Naive thymus-derived CD8-positive, alpha-beta T cell (primary cell): ENCODE results near the gene MBIP. TPM values are rescaled to one million over a fixed set of nuclear protein-coding genes. Genes with fewer than 3 reads are reported as not detected.

Experiments used
- ATAC-seq, 2 donors: fragments of 150-1000 bp; cut with Tn5 transposase in 1 of 2; sonication (Bioruptor Pico), chemical (Tn5 transposase) in 1 of 2; 1 replicate in 1 of 2; 2 replicates in 1 of 2; pipeline ENCODE4 v1.10.0; 2021; ENCODE audit warnings: mild to moderate bottlenecking in 2 of 2, moderate library complexity in 2 of 2
- POLR2A ChIA-PET: fragments of 350-600 bp; sonication (Branson Sonifier 250); formaldehyde crosslinking; loops from one replicate; lab custom pipeline; 2021; ENCODE audit warnings: antibody characterized with exemption; lab: Charles Lee
- DNase-seq, 10 donors: peaks; one replicate each; pipeline versions ENCODE4 v3.0.0 to v3.0.0-alpha.2; 2020 to 2022
- H3K27ac Mint-ChIP-seq, 10 donors: one replicate each; pipeline ENCODE4 v1.8.0; 2020 to 2022; ENCODE audit warnings: mild to moderate bottlenecking in 10 of 10, mixed read lengths in 10 of 10, moderate library complexity in 4 of 10, inconsistent platforms in 1 of 10
- H3K27me3 Mint-ChIP-seq, 5 donors: one replicate each; pipeline ENCODE4 v1.8.0; 2021 to 2022; ENCODE audit warnings: mixed read lengths in 5 of 5
- H3K36me3 Mint-ChIP-seq, 3 donors: one replicate each; pipeline ENCODE4 v1.8.0; 2020 to 2022; ENCODE audit warnings: mixed read lengths in 3 of 3, mild to moderate bottlenecking in 2 of 3, inconsistent platforms in 1 of 3
- H3K4me1 Mint-ChIP-seq, 4 donors: one replicate each; pipeline ENCODE4 v1.8.0; 2021 to 2022; ENCODE audit warnings: mixed read lengths in 4 of 4
- H3K4me3 Mint-ChIP-seq, 10 donors: one replicate each; pipeline ENCODE4 v1.8.0; 2020 to 2022; ENCODE audit warnings: mild to moderate bottlenecking in 10 of 10, mixed read lengths in 10 of 10, moderate library complexity in 6 of 10, inconsistent platforms in 1 of 10
- H3K9me3 Mint-ChIP-seq, 9 donors: one replicate each; pipeline ENCODE4 v1.8.0; 2020 to 2022; ENCODE audit warnings: mixed read lengths in 9 of 9, mild to moderate bottlenecking in 3 of 9, inconsistent platforms in 1 of 9, moderate library complexity in 1 of 9
- polyA plus RNA-seq, 3 donors: library from polyadenylated mRNA; unstranded; fragments of 300-500 nt; fragmentation: Illumina TruSeq; gene quantifications; one replicate each; pipeline ENCODE4 v1.2.3, GENCODE V29; 2021
- total RNA-seq, 8 experiments: library from RNA in 2 of 8; stranded (reverse) in 2 of 8; gene quantifications; one replicate each; pipeline ENCODE4 v1.2.3 and lab custom pipeline; 2021 to 2026

The MBIP gene
- total and polyA plus RNA-seq, 5 experiments from 2014 or later: 11.3 to 24.9 (median 19.5) TPM

GRCh38 chr14:36303960-36304359 is 16.5 kb downstream of the MBIP start:
- DNase-seq (no peak), ATAC-seq (no peak)
- no peaks in the 10 kb centered on the region for H3K4me1 Mint-ChIP-seq
- no peak overlapping the region for H3K4me3 Mint-ChIP-seq
- POLR2A ChIA-PET: no interaction called here
- no peaks in the 10 kb centered on the region for H3K27me3 Mint-ChIP-seq
- peak overlapping the region in 1 of 10 donors; percentile 53 for H3K27ac Mint-ChIP-seq
- peaks cover 19 to 71% (median 33%) of the 10 kb centered on the region in 3 donors for H3K36me3 Mint-ChIP-seq
- no peaks in the 10 kb centered on the region for H3K9me3 Mint-ChIP-seq

- POLR2A ChIA-PET: no interaction called here
- no peak for DNase-seq
- ATAC-seq: no peak
- no peaks in the 10 kb centered on the region for H3K27me3 Mint-ChIP-seq
- peaks cover 19 to 73% (median 35%) of the 10 kb centered on the region in 3 donors for H3K36me3 Mint-ChIP-seq
- H3K4me3 Mint-ChIP-seq: no peak overlapping the region
- no peaks in the 10 kb centered on the region for H3K4me1 Mint-ChIP-seq
- H3K27ac Mint-ChIP-seq: peak overlapping the region in 1 of 10 donors; percentile 13
- no peaks in the 10 kb centered on the region for H3K9me3 Mint-ChIP-seq
These were observed 17.6 kb downstream of the MBIP start for GRCh38 chr14:36302823-36303222.

- POLR2A ChIA-PET: no interaction called here
- no peak for DNase-seq
- no peaks in the 10 kb centered on the region for H3K4me1 Mint-ChIP-seq
- peak overlapping the region in 3 of 10 donors; percentile 2 to 7 (median 6) for H3K27ac Mint-ChIP-seq
- H3K9me3 Mint-ChIP-seq: no peaks in the 10 kb centered on the region
- no peaks in the 10 kb centered on the region for H3K27me3 Mint-ChIP-seq
- peaks cover 14 to 72% (median 32%) of the 10 kb centered on the region in 3 donors for H3K36me3 Mint-ChIP-seq
- no peak for ATAC-seq
- no peak overlapping the region for H3K4me3 Mint-ChIP-seq
These were observed 19.3 kb downstream of the MBIP start for GRCh38 chr14:36301159-36301558.

GRCh38 chr14:36300337-36300736 is 20.1 kb downstream of the MBIP start:
- DNase-seq (no peak), ATAC-seq (no peak)
- Mint-ChIP-seq H3K4me1 (no peaks in the 10 kb centered on the region), H3K27me3 (no peaks in the 10 kb centered on the region), H3K4me3 (no peak overlapping the region), H3K36me3 (peaks cover 8 to 66% (median 26%) of the 10 kb centered on the region in 3 donors), H3K27ac (no peak overlapping the region), H3K9me3 (no peaks in the 10 kb centered on the region)
- POLR2A ChIA-PET: no interaction called here

GRCh38 chr14:36295642-36296627 is 24.5 kb downstream of the MBIP start:
- H3K27me3 Mint-ChIP-seq: no peaks in the 10 kb centered on the region
- H3K27ac Mint-ChIP-seq: peak overlapping the region in 3 of 10 donors; percentile 14 to 77 (median 42)
- POLR2A ChIA-PET: no interaction called here
- H3K4me1 Mint-ChIP-seq: no peaks in the 10 kb centered on the region
- H3K9me3 Mint-ChIP-seq: no peaks in the 10 kb centered on the region
- H3K4me3 Mint-ChIP-seq: no peak overlapping the region
- ATAC-seq (no peak), DNase-seq (no peak)
- peaks cover 0 to 40% (median 17%) of the 10 kb centered on the region in 3 donors for H3K36me3 Mint-ChIP-seq

GRCh38 chr14:36294543-36294942 is 25.9 kb downstream of the MBIP start:
- H3K27ac Mint-ChIP-seq: no peak overlapping the region
- H3K4me1 Mint-ChIP-seq: no peaks in the 10 kb centered on the region
- no peaks in the 10 kb centered on the region for H3K9me3 Mint-ChIP-seq
- no peak overlapping the region for H3K4me3 Mint-ChIP-seq
- DNase-seq: no peak
- ATAC-seq: no peak
- H3K27me3 Mint-ChIP-seq: no peaks in the 10 kb centered on the region
- H3K36me3 Mint-ChIP-seq: peaks cover 0 to 30% (median 15%) of the 10 kb centered on the region in 3 donors
- POLR2A ChIA-PET: no interaction called here

GRCh38 chr14:36293824-36294223 is 26.6 kb downstream of the MBIP start:
- H3K9me3 Mint-ChIP-seq: no peaks in the 10 kb centered on the region
- no peak overlapping the region for H3K4me3 Mint-ChIP-seq
- POLR2A ChIA-PET: no interaction called here
- H3K27ac Mint-ChIP-seq: no peak overlapping the region
- no peaks in the 10 kb centered on the region for H3K27me3 Mint-ChIP-seq
- DNase-seq (no peak), ATAC-seq (no peak)
- no peaks in the 10 kb centered on the region for H3K4me1 Mint-ChIP-seq
- peaks cover 0 to 23% (median 10%) of the 10 kb centered on the region in 3 donors for H3K36me3 Mint-ChIP-seq

- Mint-ChIP-seq H3K36me3 (no peaks in the 10 kb centered on the region), H3K27me3 (peaks cover 2 to 14% (median 8%) of the 10 kb centered on the region in 5 donors), H3K27ac (no peak overlapping the region), H3K4me3 (no peak overlapping the region), H3K4me1 (no peaks in the 10 kb centered on the region), H3K9me3 (no peaks in the 10 kb centered on the region)
- POLR2A ChIA-PET: no interaction called here
- ATAC-seq (no peak), DNase-seq (no peak)
These were observed 30.5 kb downstream of the MBIP start for GRCh38 chr14:36289954-36290353.

- Mint-ChIP-seq H3K4me1 (no peaks in the 10 kb centered on the region), H3K4me3 (no peak overlapping the region), H3K27me3 (peaks cover 4 to 21% (median 9%) of the 10 kb centered on the region in 5 donors), H3K36me3 (no peaks in the 10 kb centered on the region), H3K9me3 (no peaks in the 10 kb centered on the region), H3K27ac (no peak overlapping the region)
- DNase-seq (no peak), ATAC-seq (no peak)
- POLR2A ChIA-PET: no interaction called here
These were observed 31.9 kb downstream of the MBIP start for GRCh38 chr14:36288496-36288895.

GRCh38 chr14:36284971-36285595 is 35.4 kb downstream of the MBIP start:
- Mint-ChIP-seq H3K27me3 (peaks cover 13 to 31% (median 17%) of the 10 kb centered on the region in 5 donors), H3K9me3 (no peaks in the 10 kb centered on the region), H3K4me3 (no peak overlapping the region), H3K36me3 (no peaks in the 10 kb centered on the region), H3K27ac (no peak overlapping the region), H3K4me1 (no peaks in the 10 kb centered on the region)
- ATAC-seq (no peak), DNase-seq (no peak)
- POLR2A ChIA-PET: no interaction called here

- H3K4me1 Mint-ChIP-seq: no peaks in the 10 kb centered on the region
- peaks cover 20 to 36% (median 28%) of the 10 kb centered on the region in 5 donors for H3K27me3 Mint-ChIP-seq
These were observed 39.1 kb downstream of the MBIP start for GRCh38 chr14:36281309-36281708.

GRCh38 chr14:36279306-36280190 is 40.9 kb downstream of the MBIP start:
- DNase-seq: no peak
- no peaks in the 10 kb centered on the region for H3K4me1 Mint-ChIP-seq
- POLR2A ChIA-PET: interaction anchor here (0.5 kb wide), 1 partner anchor 487 kb away, joined by 3 read pairs; no protein-coding TSS in a partner anchor
- no peak for ATAC-seq
- no peaks in the 10 kb centered on the region for H3K36me3 Mint-ChIP-seq
- no peak overlapping the region for H3K4me3 Mint-ChIP-seq
- peaks cover 16 to 35% (median 25%) of the 10 kb centered on the region in 5 donors for H3K27me3 Mint-ChIP-seq
- H3K27ac Mint-ChIP-seq: no peak overlapping the region
- no peaks in the 10 kb centered on the region for H3K9me3 Mint-ChIP-seq

More at GRCh38 chr14:36281309-36281708, 39.1 kb downstream of the MBIP start:
- no peak overlapping the region for H3K4me3 Mint-ChIP-seq
- no peak for DNase-seq
- H3K27ac Mint-ChIP-seq: no peak overlapping the region
- no peak for ATAC-seq
- no peaks in the 10 kb centered on the region for H3K9me3 Mint-ChIP-seq
- no peaks in the 10 kb centered on the region for H3K36me3 Mint-ChIP-seq
- POLR2A ChIA-PET: no interaction called here
